ENCODE measurements around the gene IFT20.

IFT20 gene

GRCh38 chr17:28334666-28335200 is 539 bp downstream of the IFT20 start:
- no peak for DNase-seq

DNA sequence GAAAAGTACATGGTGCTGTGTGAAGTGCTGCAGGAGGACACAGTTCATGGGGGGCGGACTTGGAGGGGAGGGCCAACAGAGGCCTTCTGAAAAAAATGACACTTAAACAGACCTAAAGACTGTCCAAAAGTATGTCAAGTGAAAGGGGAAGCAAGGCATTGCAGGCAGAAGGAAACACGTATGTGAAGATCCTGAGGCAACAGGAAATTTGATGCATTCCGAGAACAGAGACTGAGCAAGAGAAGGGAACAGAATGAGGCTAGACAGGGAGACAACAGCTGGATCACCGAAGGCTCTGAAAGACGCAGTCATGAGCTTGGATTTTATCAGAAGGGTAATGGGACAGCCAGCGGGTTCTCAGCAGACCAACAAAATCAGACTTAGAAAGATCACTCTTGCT is 1.1 kb downstream of the IFT20 start:
- DNase-seq: no peak

DNA sequence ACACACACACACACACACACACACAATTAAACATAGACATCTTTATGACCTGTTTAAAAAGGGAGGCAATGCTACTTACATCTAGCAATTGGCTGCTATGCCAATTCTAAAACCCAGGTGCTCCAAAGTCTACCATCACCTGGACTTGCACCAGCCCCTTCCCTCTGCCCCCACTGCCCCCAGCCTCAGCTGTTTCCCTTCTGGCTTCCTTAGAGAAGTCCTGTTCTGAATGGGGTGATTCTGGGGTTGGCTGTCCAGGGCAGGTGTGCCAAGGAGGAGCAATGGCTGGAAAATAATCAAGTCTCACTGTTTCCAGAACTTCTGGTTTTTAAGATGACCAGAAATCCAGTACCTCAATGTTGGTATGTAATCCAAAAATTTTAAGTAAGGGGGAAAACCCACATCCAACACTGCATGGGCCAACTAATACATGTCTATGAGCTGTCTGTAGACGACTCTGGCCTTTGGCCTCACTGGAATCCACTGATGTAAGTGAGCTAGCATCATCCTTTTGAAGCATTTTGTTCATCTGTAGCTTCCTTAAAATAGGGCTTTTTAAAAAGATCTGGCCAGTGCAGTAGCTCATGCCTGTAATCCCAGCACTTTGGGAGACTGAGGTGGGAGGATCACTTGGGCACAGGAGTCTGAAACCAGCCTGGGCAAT is 2.1 kb downstream of the IFT20 start:
- no peak for DNase-seq

DNA sequence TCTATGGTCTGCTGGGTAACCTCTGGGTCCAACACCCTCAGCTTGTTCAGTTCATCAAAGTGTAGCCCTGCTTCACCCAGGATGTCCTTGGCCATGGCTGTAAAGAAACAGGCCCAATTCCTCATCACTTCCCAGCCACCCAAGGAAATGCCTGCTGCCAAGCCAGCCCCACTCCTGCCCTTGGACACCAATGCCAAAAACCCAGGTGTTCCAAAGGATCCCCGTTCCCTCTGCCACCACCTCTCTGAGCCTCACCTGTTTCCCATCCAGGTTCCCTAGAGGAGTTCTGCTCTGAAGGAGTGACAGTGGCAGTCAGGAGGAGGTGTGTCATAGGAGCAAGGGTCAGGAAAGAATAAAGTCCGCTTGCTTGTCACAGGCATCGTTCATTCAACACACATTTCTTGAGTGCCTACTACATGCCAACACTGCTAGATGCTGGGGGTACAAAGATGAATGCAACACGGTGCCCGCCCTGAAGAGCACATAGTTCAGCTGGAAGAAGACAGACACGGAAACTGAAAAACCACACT is 3.3 kb downstream of the IFT20 start:
- DNase-seq: no peak

- DNase-seq: no peak
Measured at GRCh38 chr17:28330671-28331070, 4.6 kb downstream of the IFT20 start.

DNA sequence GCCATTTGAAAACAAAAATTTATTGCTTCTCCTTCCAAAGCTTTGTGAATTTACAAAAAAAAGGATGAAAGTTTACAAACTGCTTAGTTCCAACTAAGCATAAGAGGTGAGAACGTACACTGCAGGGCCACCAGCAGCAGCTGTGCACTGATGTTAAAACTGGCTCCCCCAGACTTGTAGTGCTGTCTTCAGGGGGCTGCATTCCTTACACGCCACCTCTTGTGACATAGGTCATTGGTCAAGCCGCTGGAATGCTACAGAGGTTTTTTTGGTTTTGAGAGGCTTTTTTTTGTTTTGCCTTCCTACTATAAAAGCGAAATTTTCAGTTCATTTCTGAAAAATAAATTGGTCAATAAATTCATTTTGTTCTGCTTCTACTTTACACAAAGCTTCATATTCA is 6.9 kb downstream of the IFT20 start:
- no peak for DNase-seq

DNA sequence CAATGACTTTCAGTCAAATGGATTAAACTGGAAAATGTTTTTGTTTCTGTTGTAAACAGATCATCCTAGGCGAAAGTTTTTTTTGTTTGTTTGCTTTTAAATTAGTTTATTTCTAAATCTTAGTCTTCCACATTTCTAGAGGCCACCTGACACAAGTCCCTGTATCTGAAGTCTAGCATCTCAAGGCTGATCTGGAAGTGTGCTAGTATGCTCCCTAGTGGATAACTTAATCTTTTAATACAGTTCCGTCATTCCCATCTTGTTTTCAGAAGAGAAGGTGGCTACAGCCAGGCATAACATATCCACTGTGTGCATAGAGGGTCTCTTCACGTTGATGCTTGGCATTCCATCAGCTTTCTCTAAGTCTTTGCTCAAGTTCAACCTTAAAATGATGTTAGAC is 7.6 kb downstream of the IFT20 start:
- DNase-seq: no peak

DNA sequence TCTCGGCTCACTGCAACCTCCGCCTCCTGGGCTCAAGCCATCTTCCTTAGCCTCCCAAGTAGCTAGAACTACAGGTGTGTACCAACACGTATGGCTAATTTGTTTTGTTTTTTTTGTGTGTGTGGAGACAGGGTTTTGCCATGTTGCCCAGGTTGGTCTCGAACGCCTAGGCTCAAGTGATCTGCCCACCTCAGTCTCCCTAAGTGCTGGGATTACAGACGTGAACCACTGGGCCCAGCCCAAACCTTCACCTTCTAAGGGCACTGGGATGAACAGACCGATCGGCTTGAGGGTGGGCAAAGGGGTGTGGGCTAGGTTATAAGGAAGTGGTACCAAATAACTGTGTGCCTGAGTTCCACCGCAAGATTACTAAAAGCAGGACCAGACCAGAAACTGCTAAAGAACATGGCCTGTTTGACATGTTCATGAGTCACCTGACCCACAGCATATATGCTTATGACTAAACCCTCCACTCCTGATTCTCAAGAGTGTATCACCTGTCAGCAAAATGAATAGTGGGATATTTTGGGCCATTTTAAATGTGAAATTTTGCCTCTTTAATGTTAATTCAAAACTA is 8.2 kb downstream of the IFT20 start:
- no peak for DNase-seq

- DNase-seq: no peak
Measured at GRCh38 chr17:28326114-28326513, 9.2 kb downstream of the IFT20 start.

DNA sequence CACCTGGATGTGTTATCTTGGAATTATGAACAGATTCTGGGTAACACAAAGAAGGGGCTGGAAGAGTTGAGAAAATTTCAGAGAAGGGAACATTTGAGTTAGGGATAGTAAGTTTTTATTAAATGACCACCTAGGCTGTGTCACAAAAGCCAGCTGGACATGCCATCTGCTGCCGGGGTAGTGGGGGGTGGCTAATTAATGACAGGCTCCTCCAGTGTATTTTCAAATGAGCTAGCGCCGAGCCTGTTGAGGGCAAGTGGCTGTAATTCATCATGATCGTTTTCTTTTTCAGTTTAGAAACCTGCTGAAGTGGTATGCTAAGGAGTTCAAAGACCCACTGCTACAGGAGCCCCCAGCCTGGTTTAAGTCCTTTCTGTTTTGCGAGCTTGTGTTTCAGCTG is 10.1 kb downstream of the IFT20 start:
- no peak for DNase-seq

DNA sequence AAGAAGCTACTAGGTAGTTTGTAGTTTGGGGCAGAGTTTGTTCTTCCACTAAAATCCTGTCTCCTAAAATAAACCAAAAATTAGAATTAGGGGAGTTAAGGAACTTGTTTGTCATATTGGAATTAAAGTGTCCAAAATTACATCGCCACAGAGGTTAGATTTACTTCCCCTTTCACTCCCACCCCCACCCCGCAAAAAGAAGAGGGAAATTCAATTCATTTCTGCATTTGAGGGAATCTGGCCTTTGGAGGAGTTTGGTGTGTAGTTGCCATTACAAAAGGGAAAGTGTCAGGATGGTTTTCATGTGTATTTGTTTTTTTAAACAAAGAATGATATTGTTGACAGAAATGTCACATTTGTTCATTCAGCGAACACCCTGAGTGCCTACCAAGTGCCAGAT is 10.5 kb downstream of the IFT20 start:
- no peak for DNase-seq

GRCh38 chr17:28324267-28324745 is 11.0 kb downstream of the IFT20 start:
- no peak for DNase-seq

DNA sequence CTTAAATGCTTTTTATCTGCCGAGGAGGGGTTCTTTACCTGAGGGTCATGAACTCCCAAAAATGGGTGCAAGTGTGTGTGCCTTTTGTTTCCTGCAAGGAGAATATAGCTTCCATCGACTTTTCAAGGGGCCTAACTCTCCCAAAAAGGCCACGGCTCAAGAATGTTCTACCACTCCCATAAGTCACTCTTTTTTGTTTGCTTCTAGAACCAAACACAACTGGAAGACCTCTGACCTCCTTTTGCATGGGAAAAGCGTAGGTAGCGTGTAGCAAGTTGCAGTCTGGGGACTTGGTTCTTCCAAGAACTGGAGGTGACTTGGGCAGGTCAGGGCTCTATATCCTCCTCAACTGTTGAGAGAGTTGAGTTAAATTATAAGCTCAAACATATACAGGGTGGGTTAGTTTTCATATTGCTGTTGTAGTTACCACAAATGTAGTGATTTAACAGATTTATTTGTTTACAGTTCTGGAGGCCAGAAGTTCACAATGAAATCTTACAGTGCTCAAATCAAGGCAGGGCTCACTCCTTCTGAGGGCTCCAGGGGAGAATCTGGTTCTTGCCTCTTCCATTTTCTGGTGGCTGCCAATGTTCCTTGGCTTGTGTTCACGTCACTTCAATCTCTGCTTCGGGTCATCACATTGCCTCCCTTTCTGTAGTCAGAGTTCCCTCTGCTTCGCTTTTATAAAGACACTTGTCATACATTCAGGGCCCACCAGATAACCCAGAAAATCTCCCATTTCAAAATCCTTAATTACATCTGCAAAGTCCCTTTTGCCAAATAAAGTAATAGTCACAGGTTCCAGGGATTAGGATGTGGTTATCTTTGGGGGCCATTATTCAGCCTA is 14.8 kb downstream of the IFT20 start:
- DNase-seq: no peak

DNA sequence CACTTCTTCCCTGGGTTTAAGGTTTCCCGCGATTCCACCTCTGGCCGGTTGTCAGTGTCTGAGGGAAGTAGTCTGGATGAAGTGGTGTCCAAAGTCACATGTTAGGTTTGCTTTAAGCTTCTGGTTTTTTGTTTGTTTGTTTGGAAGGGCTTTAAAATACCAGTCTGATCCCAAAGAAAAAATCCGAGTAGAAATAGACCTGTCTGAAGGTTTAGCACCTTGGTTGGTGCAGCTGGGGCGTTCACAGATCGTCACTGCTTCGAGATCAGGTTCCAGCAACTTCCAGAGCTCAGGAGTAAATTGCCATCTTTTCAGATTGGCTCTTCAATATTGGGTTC is 15.7 kb downstream of the IFT20 start:
- no peak for DNase-seq

- DNase-seq: peak; percentile 67 to 92
Measured at GRCh38 chr17:28318759-28319597, 16.3 kb downstream of the IFT20 start, which contains the start of gene TMEM97. Gene TMEM97 (plus strand): TSS chr17:28319200. CDS start chr17:28319240, 40 bp downstream.

- DNase-seq: no peak
Measured at GRCh38 chr17:28317966-28318758, 17.1 kb downstream of the IFT20 start.

- DNase-seq: no peak
Measured at GRCh38 chr17:28317099-28317965, 17.9 kb downstream of the IFT20 start.

GRCh38 chr17:28315846-28316705 is 19.2 kb downstream of the IFT20 start:
- no peak for DNase-seq

DNA sequence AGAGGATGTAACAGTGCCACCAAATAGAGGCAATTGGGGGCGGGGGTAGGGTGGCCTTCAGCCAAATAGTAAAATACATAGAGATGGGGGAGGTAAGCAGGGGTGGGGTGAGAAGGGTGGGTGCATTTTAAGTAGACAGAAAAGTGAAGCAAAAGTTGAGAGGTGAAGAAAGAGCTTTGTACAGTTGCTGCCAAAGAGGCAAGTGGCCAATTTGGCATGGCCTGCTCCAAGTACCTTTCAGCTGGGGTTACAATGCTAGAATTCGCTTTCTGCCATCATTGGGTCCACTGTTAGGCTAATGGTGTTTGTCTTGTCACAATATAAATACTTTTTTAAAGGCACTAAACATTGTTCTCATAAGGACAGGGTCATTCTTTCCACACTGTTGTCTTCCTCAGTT is 21.4 kb downstream of the IFT20 start:
- DNase-seq: no peak
